Immature natural killer cell (primary cell): ENCODE measurements around the gene BICD2. TPM values are rescaled to one million over a fixed set of nuclear protein-coding genes. Genes with fewer than 3 reads are reported as not detected.
A peak's percentile ranks its signal among the peaks of the same experiment; 100 is the strongest.
"Not testable (repeated sequence)": the region's sequence is repeated elsewhere in the genome, so short reads cannot be mapped to it uniquely, and the experiment has no call there.

ENCODE experiments used
- DNase-seq, 3 donors: peaks; one replicate each; pipeline ENCODE4 v3.0.0; 2022; ENCODE audit warnings: mixed read lengths in 1 of 3
- H3K27ac Mint-ChIP-seq, 6 donors: one replicate each; pipeline ENCODE4 v1.8.0; 2020; ENCODE audit warnings: mixed read lengths in 6 of 6, mild to moderate bottlenecking in 5 of 6, inconsistent platforms in 4 of 6, moderate library complexity in 3 of 6
- H3K27me3 Mint-ChIP-seq, 3 donors: one replicate each; pipeline ENCODE4 v1.8.0; 2020 to 2021; ENCODE audit warnings: low read depth in 3 of 3, mild to moderate bottlenecking in 3 of 3, mixed read lengths in 3 of 3, moderate library complexity in 3 of 3, inconsistent platforms in 1 of 3
- H3K36me3 Mint-ChIP-seq, 3 donors: one replicate each; pipeline ENCODE4 v1.8.0; 2020; ENCODE audit warnings: mixed read lengths in 3 of 3, inconsistent platforms in 2 of 3, mild to moderate bottlenecking in 2 of 3
- H3K4me1 Mint-ChIP-seq, 2 donors: one replicate each; pipeline ENCODE4 v1.8.0; 2020; ENCODE audit warnings: inconsistent platforms in 2 of 2, mild to moderate bottlenecking in 2 of 2, mixed read lengths in 2 of 2, moderate library complexity in 1 of 2
- H3K4me3 Mint-ChIP-seq, 5 donors: one replicate each; pipeline ENCODE4 v1.8.0; 2020; ENCODE audit warnings: mild to moderate bottlenecking in 5 of 5, mixed read lengths in 5 of 5, inconsistent platforms in 3 of 5, moderate library complexity in 3 of 5
- H3K9me3 Mint-ChIP-seq, 6 donors: one replicate each; pipeline ENCODE4 v1.8.0; 2020; ENCODE audit warnings: mild to moderate bottlenecking in 6 of 6, mixed read lengths in 6 of 6, inconsistent platforms in 4 of 6, moderate library complexity in 3 of 6
- polyA plus RNA-seq, 3 donors: library from polyadenylated mRNA; unstranded; fragments of 300-500 nt; fragmentation: Illumina TruSeq; gene quantifications; one replicate each; pipeline ENCODE4 v1.2.3, GENCODE V29; 2021

Gene BICD2
- polyA plus RNA-seq = 10 to 100 TPM in 1 of 3 donors, 1 to 10 TPM in 2; 5.8 to 26.8 (median 8.0) TPM

DNA sequence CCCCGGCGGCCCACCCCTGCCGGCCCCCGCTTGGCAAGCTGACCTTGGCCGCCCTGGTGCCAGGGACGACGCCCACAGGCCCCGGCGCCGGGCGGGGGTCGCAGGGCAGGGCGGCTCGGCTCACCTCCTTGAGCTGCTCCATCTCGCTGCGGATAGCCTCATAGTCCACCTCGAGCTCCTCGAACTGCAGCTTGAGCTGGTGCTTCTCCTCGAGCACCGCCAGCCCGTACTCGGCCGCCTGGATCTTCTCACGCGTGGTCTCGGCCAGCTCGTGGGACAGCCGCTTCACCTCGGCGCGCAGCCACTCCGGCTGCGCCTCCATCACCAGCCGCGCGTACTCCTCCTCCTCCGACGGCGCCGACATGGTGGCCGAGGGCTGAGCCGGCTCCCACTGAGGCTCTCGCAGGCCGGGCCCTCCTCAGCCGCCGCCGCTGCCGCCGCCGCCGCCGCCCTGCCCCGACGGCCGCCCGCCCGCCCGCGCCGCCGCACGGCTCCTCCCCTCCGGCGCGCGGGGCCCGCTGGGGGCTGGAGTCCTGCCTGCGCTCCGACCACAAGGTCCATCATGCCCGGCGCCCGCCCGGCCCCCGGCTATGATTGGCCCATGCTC is at the start of gene BICD2:
BICD2 (minus strand) TSS at position 453 of the 607 bp plus-strand sequence; CDS start at position 364, 89 bp downstream.
- peak within 1 kb of the TSS; percentile 91 to 95 (median 93) for H3K4me3 Mint-ChIP-seq
- H3K36me3 Mint-ChIP-seq = no peaks in the 10 kb centered on the region
- H3K27ac Mint-ChIP-seq = peak within 1 kb of the TSS; percentile 84 to 98 (median 96)
- H3K27me3 Mint-ChIP-seq = peaks cover 7 to 13% (median 8%) of the 10 kb centered on the region in 3 donors
- no peak for DNase-seq
- peaks cover 50 to 52% of the 10 kb centered on the region in 2 donors for H3K4me1 Mint-ChIP-seq
- H3K9me3 Mint-ChIP-seq = no peaks in the 10 kb centered on the region

DNA sequence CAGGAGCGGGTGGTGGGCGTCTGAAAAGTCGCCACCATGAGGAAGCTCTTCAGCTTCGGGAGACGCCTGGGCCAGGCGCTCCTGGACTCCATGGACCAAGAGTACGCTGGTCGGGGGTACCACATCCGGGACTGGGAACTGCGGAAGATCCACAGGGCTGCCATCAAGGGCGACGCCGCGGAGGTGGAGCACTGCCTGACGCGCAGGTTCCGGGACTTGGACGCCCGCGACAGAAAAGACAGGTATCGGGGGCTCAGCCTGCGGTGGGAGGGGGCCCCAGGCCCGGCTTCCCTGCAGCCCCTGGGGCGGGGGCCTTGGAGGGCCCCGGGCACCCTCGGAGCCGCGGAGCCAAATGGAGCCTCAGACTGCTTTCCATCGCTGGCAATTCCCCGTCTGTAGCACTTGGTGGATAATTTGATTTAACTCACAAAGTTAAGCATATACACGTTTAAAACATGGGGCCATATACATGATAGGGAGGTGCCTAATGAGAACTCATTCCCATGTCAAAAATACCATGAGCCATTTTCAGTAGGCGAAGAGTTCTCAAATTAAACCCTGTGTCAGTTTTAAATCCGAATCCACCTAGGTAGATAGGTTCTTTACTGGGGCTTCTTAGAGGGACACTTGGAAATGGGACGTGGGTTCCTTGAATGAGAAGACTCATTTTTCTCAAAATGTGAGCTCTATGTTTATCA is 45.1 kb upstream of the BICD2 start:
- not testable (repeated sequence) for DNase-seq, H3K9me3 Mint-ChIP-seq, H3K36me3 Mint-ChIP-seq, H3K27ac Mint-ChIP-seq
- Mint-ChIP-seq H3K4me3 (peak overlapping the region; percentile 69 to 89 (median 85)), H3K4me1 (peaks cover 13 to 15% of the 10 kb centered on the region in 2 donors), H3K27me3 (peaks cover 14 to 30% (median 29%) of the 10 kb centered on the region in 3 donors)

DNA sequence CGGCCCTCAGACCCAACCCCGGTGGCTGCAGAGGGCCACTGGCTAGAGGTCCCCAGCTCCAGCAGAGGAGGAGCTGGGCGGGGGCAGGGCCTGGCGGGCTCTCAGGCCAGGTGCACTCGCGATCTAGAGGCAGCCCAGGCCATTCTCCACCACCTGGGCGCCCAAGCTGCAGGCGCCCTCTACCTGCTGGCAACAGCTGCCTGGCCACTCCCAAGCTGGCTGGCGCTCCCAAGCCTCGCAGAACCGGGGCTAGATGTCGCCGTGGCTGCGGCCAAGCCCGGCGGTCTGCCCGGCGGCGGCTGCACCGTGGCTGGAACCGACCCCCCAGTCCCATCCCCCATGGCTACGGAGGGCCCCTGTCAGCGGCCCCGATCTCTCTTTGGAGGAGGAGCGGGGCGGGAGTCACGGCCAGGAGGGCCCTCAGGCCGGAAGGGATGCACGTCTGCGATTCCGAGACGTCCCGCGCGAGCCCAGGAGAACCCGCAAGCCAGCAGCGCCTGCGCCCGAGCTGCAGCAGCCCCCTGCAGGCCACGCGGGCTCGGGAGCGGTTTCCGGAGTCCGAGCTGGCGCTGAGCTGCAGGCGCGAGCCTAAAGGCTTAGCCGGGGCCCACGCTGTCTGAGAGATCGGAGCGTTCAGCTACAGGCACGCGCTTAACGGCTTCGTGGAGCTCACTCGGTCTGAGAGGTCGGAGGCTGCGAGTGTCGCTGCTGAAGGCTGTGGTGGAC is 44.3 kb upstream of the BICD2 start:
- Mint-ChIP-seq H3K4me3 (peak overlapping the region; percentile 69 to 89 (median 85)), H3K27me3 (peaks cover 14 to 30% (median 29%) of the 10 kb centered on the region in 3 donors), H3K4me1 (peaks cover 13 to 15% of the 10 kb centered on the region in 2 donors), H3K27ac (no peak overlapping the region), H3K36me3 (no peaks in the 10 kb centered on the region), H3K9me3 (peaks cover 0 to 1% (median 0%) of the 10 kb centered on the region in 6 donors)
- DNase-seq = peak; percentile 41 to 49 (median 42)

DNA sequence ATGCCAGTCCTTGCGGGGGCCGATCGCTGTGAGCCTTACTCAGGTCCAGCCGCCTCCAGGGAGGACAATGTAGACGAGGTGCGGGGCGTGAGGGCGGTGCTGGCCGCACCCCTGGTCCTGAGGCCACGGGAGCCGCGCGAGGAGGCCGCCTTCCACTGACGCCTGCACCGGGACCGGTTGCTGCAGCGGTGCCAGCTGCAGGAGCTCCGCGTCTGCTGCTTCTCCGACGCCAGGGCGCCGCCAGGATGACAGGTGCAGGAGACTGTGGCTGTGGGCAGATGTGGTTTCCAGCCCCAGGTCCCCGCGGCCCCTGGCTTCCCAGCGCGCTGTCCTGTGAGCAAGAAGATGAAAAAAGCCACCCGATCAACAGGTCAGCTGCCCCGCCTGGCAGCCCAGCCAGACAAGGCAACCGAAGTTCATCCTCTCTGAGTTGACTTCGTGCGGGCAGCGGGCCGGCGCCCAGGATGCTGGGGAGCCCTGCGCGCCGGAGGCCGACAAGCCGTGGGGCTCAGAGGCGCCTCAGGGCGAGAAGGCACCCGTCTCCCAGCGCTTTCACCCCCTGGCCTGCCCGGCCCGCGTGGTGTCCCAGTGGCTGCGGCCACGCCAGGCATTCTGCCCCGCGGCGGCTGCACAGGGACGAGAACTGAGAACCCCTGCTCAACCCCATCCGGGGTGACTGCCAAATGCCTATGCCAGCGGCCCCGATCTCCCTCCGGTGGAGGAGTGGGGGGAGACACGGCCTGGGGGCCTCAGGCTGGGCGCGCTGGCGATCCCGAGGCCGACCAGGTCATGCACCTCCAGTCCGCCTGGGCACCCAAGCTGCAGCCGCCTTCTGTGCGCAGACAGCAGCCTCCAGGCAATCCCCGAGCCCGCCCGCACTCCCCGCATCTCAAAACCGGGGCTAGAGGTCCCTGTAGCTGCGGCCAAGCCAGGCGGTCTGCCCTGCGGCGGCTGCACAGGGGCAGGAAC is 43.4 kb upstream of the BICD2 start:
- peaks cover 0 to 1% (median 0%) of the 10 kb centered on the region in 6 donors for H3K9me3 Mint-ChIP-seq
- no peak overlapping the region for H3K27ac Mint-ChIP-seq
- H3K36me3 Mint-ChIP-seq = no peaks in the 10 kb centered on the region
- peaks cover 12 to 30% (median 29%) of the 10 kb centered on the region in 3 donors for H3K27me3 Mint-ChIP-seq
- peaks cover 13 to 15% of the 10 kb centered on the region in 2 donors for H3K4me1 Mint-ChIP-seq
- H3K4me3 Mint-ChIP-seq = peak overlapping the region; percentile 24 to 87 (median 48)
- peak; percentile 5 to 8 (median 6) for DNase-seq

DNA sequence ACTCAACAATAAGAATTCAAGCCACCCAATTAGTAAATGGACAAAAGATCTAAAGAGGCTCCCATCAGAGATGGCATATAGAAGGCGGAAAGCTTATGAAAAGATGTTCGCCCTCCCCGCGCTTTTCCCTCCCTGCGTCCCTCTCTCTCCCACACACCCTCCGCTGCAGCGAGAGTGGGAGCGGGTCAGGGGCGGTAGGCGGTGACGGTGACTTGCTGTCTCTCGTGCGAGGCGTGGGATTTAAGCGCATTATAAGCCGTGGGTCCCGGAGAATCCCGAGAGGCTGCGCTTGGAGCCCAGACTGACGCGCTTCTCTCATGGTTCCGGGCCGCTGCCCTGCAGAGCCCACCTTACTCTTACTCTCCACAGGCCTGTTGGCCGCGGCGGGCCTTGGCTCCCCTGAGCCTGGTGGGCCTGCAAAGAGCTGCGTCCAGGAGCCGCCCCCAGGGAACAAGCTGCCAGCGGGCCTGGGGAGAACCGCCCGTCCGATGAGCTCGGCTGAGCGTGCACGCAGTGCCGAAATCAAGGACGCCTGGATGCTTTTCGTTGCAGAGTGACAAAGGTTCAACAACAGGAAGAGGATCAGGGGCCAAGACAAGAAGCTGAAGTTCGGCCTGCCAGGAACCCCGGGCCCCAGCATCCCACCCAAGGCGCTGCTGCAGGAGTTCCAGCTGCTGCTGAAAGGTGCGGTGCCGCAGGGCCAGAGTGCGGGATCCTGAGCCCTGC is 42.6 kb upstream of the BICD2 start:
- DNase-seq = no peak
- Mint-ChIP-seq H3K27me3 (peaks cover 12 to 28% (median 26%) of the 10 kb centered on the region in 3 donors), H3K9me3 (peaks cover 0 to 1% (median 0%) of the 10 kb centered on the region in 6 donors), H3K27ac (no peak overlapping the region), H3K36me3 (no peaks in the 10 kb centered on the region), H3K4me3 (peak overlapping the region in 4 of 5 donors; percentile 35 to 69 (median 49)), H3K4me1 (peaks cover 13 to 15% of the 10 kb centered on the region in 2 donors)

DNA sequence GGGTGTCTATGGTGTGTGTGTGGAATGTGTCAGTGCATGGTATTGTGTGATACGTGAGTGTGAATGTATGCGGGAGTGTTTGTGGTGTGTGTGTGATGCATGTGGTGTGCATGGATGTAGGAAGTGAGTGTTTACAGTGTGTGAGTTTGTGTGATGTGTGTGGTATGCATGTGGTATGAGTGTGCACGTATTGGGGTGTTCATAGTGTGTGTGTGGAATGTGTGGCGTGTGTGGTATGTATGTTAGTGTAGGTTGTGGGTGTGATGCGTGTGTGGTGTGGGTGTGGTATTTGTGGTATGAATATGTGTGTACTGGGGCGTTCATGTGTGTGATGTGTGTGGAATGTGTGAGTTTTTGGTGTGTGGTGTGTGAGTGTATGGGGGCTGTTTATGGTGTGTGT is 40.1 kb upstream of the BICD2 start:
- Mint-ChIP-seq H3K4me3 (no peak overlapping the region), H3K27ac (no peak overlapping the region), H3K36me3 (no peaks in the 10 kb centered on the region), H3K9me3 (peaks cover 0 to 1% (median 0%) of the 10 kb centered on the region in 6 donors), H3K4me1 (peaks cover 7 to 8% of the 10 kb centered on the region in 2 donors), H3K27me3 (peaks cover 6 to 18% (median 16%) of the 10 kb centered on the region in 3 donors)
- DNase-seq = no peak

DNA sequence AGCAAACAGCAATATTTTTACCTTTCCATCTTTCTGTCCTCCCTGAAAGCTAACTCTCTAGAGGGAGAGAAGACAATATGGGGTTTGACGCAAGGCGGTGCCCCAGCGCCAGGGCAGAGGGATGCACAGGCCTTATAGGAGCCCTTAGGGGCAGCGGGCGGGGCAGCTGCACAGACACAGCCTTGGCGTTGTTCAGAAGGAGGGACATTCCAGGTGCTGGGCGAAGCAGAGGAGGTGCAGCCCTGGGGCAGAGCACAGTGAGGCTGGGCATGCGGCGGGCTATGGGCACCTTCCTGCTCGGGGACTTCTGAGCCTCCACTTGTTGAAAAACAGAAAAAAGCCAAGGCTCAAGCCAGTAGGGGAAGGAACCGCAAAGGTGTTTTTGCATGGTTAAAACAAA is 33.7 kb upstream of the BICD2 start:
- Mint-ChIP-seq H3K9me3 (no peaks in the 10 kb centered on the region), H3K27ac (no peak overlapping the region), H3K4me3 (no peak overlapping the region), H3K4me1 (no peaks in the 10 kb centered on the region), H3K36me3 (no peaks in the 10 kb centered on the region), H3K27me3 (peaks cover 2 to 8% (median 4%) of the 10 kb centered on the region in 3 donors)
- DNase-seq = no peak

DNA sequence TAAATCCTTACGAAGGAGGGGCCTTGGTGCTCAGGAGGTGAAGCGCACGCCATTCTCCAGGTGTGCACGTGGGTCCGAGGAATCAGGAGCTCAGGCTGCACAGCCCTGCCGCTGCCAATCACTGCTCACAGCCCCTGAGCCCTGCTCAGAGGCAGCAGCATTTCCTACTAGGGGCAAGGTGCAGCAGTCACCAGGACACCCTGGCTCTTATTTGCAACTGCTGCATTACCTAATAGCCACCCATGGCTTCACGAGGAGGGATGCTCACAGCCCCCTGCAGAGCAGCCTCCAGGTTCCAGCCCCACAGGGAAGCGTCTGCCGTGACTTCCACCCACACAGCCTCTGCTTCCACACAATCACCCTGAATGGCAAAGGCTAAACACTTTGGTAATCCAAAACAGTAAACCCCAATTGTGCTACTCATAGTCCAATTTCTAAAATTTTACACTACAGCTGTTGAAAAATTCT is 31.7 kb upstream of the BICD2 start:
- H3K27ac Mint-ChIP-seq, H3K4me1 Mint-ChIP-seq, H3K36me3 Mint-ChIP-seq, DNase-seq, H3K27me3 Mint-ChIP-seq, H3K4me3 Mint-ChIP-seq, H3K9me3 Mint-ChIP-seq: not testable (repeated sequence)

DNA sequence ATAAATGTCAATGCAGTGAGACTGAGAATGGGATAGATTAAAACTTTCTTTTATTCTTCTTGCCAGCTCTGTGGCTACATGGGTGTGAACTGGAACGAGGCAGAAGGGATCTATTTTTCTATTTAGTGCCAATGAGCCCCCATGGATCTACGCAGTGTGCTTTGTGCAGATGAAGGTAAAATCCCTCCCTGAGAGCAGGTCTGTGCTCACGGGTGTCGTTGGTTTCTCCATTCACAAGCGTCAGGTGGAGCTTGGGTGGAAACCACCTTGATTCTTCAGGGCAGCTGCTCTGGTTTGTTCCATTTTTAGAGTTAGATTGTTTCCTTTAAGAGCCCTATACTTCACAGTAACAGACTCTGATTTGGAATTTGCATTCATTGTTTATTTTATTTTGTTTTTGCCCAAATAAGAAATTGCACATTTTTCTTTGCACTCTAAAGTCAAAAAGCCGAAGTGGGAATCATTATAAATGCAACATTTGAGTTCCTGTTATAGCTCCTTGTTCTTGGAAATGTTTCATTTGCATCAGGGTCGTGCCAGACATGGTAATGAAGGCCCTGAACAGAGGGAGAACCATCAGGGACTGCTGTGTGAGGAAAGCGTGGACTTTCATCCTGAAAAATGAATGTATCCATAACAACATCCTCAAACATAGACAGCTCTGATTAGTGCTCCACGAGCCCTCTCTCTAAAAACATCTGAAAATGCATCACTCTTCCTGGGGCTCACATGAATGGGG is 31.1 kb upstream of the BICD2 start:
- H3K9me3 Mint-ChIP-seq = no peaks in the 10 kb centered on the region

DNA sequence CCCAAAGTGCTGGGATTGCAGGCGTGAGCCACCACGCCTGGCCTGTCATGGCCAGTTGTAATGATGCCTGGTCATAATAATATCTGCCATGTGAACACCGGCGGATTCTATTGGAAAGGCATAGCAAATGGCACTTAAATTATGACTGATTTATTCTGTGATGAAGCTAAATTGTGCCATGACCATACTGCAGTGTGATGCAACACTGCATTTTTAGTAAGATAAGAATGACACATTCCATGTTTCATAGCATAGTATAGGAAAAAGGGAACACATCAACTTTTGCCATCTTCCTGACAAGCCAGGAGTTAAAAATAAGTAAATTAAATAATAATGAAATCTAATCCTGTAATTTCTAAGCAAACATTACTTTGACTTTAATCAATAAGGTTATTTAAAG is 30.4 kb upstream of the BICD2 start:
- no peaks in the 10 kb centered on the region for H3K36me3 Mint-ChIP-seq
- H3K4me1 Mint-ChIP-seq = peaks cover 2 to 7% of the 10 kb centered on the region in 2 donors
- no peak overlapping the region for H3K4me3 Mint-ChIP-seq
- H3K27ac Mint-ChIP-seq = no peak overlapping the region
- H3K27me3 Mint-ChIP-seq = peaks cover 4 to 10% (median 9%) of the 10 kb centered on the region in 3 donors
- H3K9me3 Mint-ChIP-seq = no peaks in the 10 kb centered on the region
- no peak for DNase-seq

More for the DNA sequence above, 31.1 kb upstream of the BICD2 start:
- DNase-seq = no peak
- H3K27me3 Mint-ChIP-seq = peaks cover 4 to 10% (median 7%) of the 10 kb centered on the region in 3 donors
- H3K36me3 Mint-ChIP-seq = no peaks in the 10 kb centered on the region
- H3K4me3 Mint-ChIP-seq = no peak overlapping the region
- H3K4me1 Mint-ChIP-seq = peaks cover 2 to 3% of the 10 kb centered on the region in 2 donors
- no peak overlapping the region for H3K27ac Mint-ChIP-seq

DNA sequence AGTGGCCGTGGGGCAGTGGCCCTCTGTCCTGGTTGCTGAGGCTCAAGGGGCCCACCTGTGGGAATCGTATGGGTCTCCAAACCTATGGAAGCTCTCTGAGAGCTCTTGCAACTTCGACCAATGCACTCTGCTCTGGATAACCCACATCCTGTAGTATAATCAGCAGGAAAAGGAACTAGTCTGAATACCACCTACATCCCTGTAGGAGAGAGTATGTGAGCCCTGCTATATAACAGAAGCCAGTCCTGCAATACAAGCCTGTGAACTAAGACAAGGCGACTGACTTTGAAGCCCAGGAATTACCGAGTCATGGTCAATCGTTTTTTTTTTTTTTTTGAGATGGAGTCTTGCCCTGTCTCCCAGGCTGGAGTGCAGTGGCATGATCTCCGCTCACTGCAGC is 29.8 kb upstream of the BICD2 start:
- Mint-ChIP-seq H3K4me3 (no peak overlapping the region), H3K36me3 (no peaks in the 10 kb centered on the region), H3K9me3 (no peaks in the 10 kb centered on the region), H3K27me3 (peaks cover 4 to 11% (median 10%) of the 10 kb centered on the region in 3 donors), H3K27ac (no peak overlapping the region), H3K4me1 (peaks cover 2 to 7% of the 10 kb centered on the region in 2 donors)
- no peak for DNase-seq
